ENCODE results near the gene GBX2.

GRCh38 chr2:236215196-236215595 is 47.0 kb upstream of the GBX2 start:
- TF ChIP-seq CTCF (IDR thresholded peaks at IDR 0.05) (no peak), POLR2A (IDR thresholded peaks at IDR 0.05) (no peak)
